ENCODE data around the gene TMEM72.

The TMEM72 gene

DNA sequence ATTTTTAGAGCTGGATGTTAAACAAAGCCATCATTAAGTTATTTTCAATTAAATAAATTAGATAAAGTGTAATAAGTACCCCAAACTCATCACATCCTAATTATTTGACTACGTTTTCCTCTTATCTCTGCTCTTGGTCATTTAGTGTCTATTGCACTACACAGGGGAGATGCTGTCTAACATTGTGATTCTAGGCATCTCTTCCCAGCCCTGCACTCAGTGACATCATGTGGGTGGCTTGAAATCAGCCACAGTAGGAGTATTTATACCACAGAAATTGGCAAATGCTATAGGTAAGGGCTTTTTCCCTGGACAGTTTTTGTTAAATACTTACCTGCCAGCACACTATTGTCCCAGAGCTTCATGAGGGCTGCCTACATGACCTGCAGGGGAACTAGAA lies 21.3 kb upstream of the TMEM72 start:
- H3K23ac ChIP-seq (ENCODE audit: low read length): no peak overlapping the region
- H2BK5ac ChIP-seq (ENCODE audit: low read depth, low read length, poor library complexity): no peak overlapping the region
- no peak overlapping the region for H3K27ac ChIP-seq (ENCODE audit: low read depth, low read length)
- no peak overlapping the region for H3K4ac ChIP-seq (ENCODE audit: low read depth, low read length)
- no peak overlapping the region for H4K8ac ChIP-seq (ENCODE audit: low read depth, low read length)
- no peaks in the 10 kb centered on the region for H3K79me2 ChIP-seq (ENCODE audit: control insufficient read depth, insufficient read depth, low read length, poor library complexity)
- DNase-seq: no peak
- no peak overlapping the region for H4K12ac ChIP-seq (ENCODE audit: low read depth, low read length)
- WGBS (ENCODE audit: extremely low coverage, insufficient coverage, insufficient read length): no CpG with 5 or more reads among the region's 1 CpG
- H3K14ac ChIP-seq (ENCODE audit: low read length): no peak overlapping the region
- H2AK5ac ChIP-seq (ENCODE audit: low read length): no peak overlapping the region
- no peak overlapping the region for H2AFZ ChIP-seq (ENCODE audit: insufficient read depth, low read length, poor library complexity)
- H3K27me3 ChIP-seq (ENCODE audit: insufficient read depth, low read length): no peaks in the 10 kb centered on the region
- no peak overlapping the region for H3K9ac ChIP-seq (ENCODE audit: low read length)
- H4K91ac ChIP-seq (ENCODE audit: low read depth, low read length): no peak overlapping the region
- no peaks in the 10 kb centered on the region for H3K9me3 ChIP-seq (ENCODE audit: insufficient read depth, low read depth, low read length)
- H2BK12ac ChIP-seq (ENCODE audit: low read length): no peak overlapping the region
- no peaks in the 10 kb centered on the region for H3K79me1 ChIP-seq (ENCODE audit: low read length)
- H3K36me3 ChIP-seq (ENCODE audit: control insufficient read depth in 1 of 2, insufficient read depth in 2 of 2, low read length in 2 of 2): no peaks in the 10 kb centered on the region
- no peak overlapping the region for H3K4me3 ChIP-seq (ENCODE audit: low read depth, low read length)
- H3K18ac ChIP-seq (ENCODE audit: low read length): no peak overlapping the region
- no peaks in the 10 kb centered on the region for H3K4me1 ChIP-seq (ENCODE audit: control insufficient read depth in 1 of 2, insufficient read depth in 2 of 2, low read length in 2 of 2)
- H2BK120ac ChIP-seq (ENCODE audit: insufficient read depth, low read length, poor library complexity): no peak overlapping the region
- H3K4me2 ChIP-seq (ENCODE audit: low read length): no peak overlapping the region

DNA sequence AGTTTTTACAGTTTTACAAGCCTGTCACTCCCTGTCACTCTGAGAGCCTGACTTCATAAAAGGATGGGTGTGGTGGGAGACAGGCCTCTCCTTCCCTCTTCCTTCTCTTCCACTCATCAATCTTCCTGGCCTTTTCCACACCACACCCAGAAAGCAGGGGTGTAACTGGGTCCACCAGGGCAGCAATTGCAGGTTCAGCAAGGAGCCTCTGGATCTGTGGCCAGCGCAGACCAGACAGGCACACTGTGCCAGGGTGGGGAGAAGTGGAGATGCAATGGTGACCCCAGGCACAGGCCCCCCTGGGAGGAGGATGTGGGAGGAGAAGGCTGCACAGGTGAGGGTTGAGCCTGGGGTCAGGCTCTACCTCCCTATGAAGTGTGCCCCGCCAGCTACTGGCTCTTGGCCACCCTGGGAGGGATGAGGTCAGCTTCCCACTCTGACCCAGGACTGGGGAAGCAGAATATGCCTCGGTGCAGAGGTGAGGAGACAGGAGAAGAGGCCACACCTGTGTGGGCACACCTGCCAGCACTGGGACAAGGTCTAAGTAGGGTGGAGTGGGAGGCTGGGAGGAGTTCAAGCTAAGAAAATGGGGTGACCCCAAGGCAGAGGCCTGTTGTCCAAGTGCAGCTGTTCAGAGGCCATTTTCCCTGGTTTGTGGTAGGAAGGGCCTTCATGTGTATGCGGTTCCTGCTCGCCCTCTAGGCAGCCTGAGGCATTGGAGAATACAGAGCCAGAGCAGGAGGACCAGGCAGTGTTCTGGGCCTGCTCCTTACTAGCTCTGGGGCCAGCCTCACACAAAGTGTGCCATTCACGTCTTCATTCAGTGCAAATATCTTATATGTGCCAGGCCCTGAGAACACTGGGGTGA lies 20.2 kb upstream of the TMEM72 start:
- Histone ChIP-seq H2BK12ac (ENCODE audit: low read length) (no peak overlapping the region), H3K23ac (ENCODE audit: low read length) (no peak overlapping the region), H3K4me3 (ENCODE audit: low read depth, low read length) (no peak overlapping the region), H2AK5ac (ENCODE audit: low read length) (no peak overlapping the region), H4K12ac (ENCODE audit: low read depth, low read length) (no peak overlapping the region), H2BK5ac (ENCODE audit: low read depth, low read length, poor library complexity) (no peak overlapping the region), H4K8ac (ENCODE audit: low read depth, low read length) (no peak overlapping the region), H4K91ac (ENCODE audit: low read depth, low read length) (no peak overlapping the region), H3K79me2 (ENCODE audit: control insufficient read depth, insufficient read depth, low read length, poor library complexity) (no peaks in the 10 kb centered on the region), H3K36me3 (ENCODE audit: control insufficient read depth in 1 of 2, insufficient read depth in 2 of 2, low read length in 2 of 2) (no peaks in the 10 kb centered on the region), H3K4ac (ENCODE audit: low read depth, low read length) (no peak overlapping the region), H3K4me2 (ENCODE audit: low read length) (no peak overlapping the region), H3K4me1 (ENCODE audit: control insufficient read depth in 1 of 2, insufficient read depth in 2 of 2, low read length in 2 of 2) (no peaks in the 10 kb centered on the region), H3K27me3 (ENCODE audit: insufficient read depth, low read length) (no peaks in the 10 kb centered on the region), H3K27ac (ENCODE audit: low read depth, low read length) (no peak overlapping the region), H3K18ac (ENCODE audit: low read length) (no peak overlapping the region), H3K14ac (ENCODE audit: low read length) (no peak overlapping the region), H3K79me1 (ENCODE audit: low read length) (no peaks in the 10 kb centered on the region), H2AFZ (ENCODE audit: insufficient read depth, low read length, poor library complexity) (no peak overlapping the region), H3K9me3 (ENCODE audit: insufficient read depth, low read depth, low read length) (no peaks in the 10 kb centered on the region), H2BK120ac (ENCODE audit: insufficient read depth, low read length, poor library complexity) (no peak overlapping the region), H3K9ac (ENCODE audit: low read length) (no peak overlapping the region)
- WGBS (ENCODE audit: extremely low coverage, insufficient coverage, insufficient read length): no CpG with 5 or more reads among the region's 6 CpGs
- DNase-seq: no peak

DNA sequence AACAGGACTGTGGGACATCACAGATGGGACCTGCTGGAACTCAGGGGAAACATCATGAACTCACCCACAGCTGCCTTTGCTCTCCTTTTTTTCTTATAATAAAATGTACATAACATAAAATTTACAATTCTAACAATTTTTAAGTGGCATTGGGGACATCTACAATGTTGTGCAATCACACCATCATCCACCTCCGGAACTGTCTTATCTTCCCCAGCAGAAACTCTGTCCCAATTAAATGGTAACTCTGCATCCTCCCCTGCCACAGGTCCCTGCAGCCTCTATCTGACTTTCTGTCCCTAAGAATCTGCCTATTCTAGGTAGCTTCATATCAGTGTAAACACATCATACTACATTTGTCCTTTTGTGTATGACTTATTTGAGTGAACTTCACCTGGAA lies 19.4 kb upstream of the TMEM72 start:
- no peak overlapping the region for H2AFZ ChIP-seq (ENCODE audit: insufficient read depth, low read length, poor library complexity)
- H3K4me2 ChIP-seq (ENCODE audit: low read length): no peak overlapping the region
- H3K27me3 ChIP-seq (ENCODE audit: insufficient read depth, low read length): no peaks in the 10 kb centered on the region
- no peak overlapping the region for H3K4me3 ChIP-seq (ENCODE audit: low read depth, low read length)
- no peak overlapping the region for H3K4ac ChIP-seq (ENCODE audit: low read depth, low read length)
- no peak overlapping the region for H2BK120ac ChIP-seq (ENCODE audit: insufficient read depth, low read length, poor library complexity)
- H3K14ac ChIP-seq (ENCODE audit: low read length): no peak overlapping the region
- no peaks in the 10 kb centered on the region for H3K9me3 ChIP-seq (ENCODE audit: insufficient read depth, low read depth, low read length)
- H3K79me2 ChIP-seq (ENCODE audit: control insufficient read depth, insufficient read depth, low read length, poor library complexity): no peaks in the 10 kb centered on the region
- H3K79me1 ChIP-seq (ENCODE audit: low read length): no peaks in the 10 kb centered on the region
- H3K27ac ChIP-seq (ENCODE audit: low read depth, low read length): no peak overlapping the region
- no peak for DNase-seq
- WGBS (ENCODE audit: extremely low coverage, insufficient coverage, insufficient read length): no CpG with 5 or more reads among the region's 1 CpG
- H2AK5ac ChIP-seq (ENCODE audit: low read length): no peak overlapping the region
- H2BK12ac ChIP-seq (ENCODE audit: low read length): no peak overlapping the region
- H4K91ac ChIP-seq (ENCODE audit: low read depth, low read length): no peak overlapping the region
- no peak overlapping the region for H3K18ac ChIP-seq (ENCODE audit: low read length)
- H3K36me3 ChIP-seq (ENCODE audit: control insufficient read depth in 1 of 2, insufficient read depth in 2 of 2, low read length in 2 of 2): no peaks in the 10 kb centered on the region
- no peaks in the 10 kb centered on the region for H3K4me1 ChIP-seq (ENCODE audit: control insufficient read depth in 1 of 2, insufficient read depth in 2 of 2, low read length in 2 of 2)
- no peak overlapping the region for H4K12ac ChIP-seq (ENCODE audit: low read depth, low read length)
- H4K8ac ChIP-seq (ENCODE audit: low read depth, low read length): no peak overlapping the region
- no peak overlapping the region for H2BK5ac ChIP-seq (ENCODE audit: low read depth, low read length, poor library complexity)
- H3K23ac ChIP-seq (ENCODE audit: low read length): no peak overlapping the region
- no peak overlapping the region for H3K9ac ChIP-seq (ENCODE audit: low read length)

DNA sequence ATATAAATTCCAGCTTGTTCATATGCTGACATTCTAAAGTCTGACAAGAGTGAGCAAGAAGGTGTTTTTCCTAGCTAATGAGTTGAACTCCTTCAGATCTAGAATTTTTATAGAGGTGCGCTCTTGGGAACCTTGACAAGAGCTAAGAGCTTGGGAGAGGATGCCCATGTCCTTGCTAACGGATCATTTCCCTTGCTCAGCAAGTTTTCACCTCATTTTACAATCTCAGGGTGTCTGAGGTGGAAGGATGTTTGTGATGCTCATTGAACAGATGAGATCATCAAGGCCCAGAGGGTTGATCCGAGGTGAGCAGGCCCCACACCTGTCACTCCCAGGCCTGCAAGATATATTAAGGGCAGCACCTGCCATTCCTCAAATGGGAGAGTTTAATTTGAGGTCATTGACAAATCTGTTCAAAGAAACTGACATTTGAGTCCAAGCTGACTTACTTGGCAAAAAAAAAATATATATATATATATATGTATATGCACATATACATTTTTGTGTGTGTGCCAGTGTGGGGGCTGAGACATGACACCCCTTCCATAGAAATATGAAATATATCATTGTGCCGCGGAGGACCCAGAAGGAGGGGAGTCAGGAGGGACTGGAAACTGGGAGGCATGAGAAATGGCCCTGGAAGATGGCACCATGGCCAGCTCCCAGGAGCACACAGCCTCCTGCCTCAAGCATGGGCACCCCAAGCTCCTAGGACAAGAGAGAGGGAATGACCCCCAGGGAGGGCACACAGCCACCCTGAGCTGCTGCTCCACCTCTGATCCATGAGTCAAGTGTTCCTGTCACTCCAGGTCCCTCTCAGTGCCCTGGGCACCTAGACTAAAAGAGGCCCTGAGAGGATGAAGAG lies 17.3 kb upstream of the TMEM72 start:
- Histone ChIP-seq H3K27me3 (ENCODE audit: insufficient read depth, low read length) (no peaks in the 10 kb centered on the region), H2BK5ac (ENCODE audit: low read depth, low read length, poor library complexity) (no peak overlapping the region), H3K4me3 (ENCODE audit: low read depth, low read length) (no peak overlapping the region), H3K14ac (ENCODE audit: low read length) (no peak overlapping the region), H3K4me2 (ENCODE audit: low read length) (no peak overlapping the region), H3K9me3 (ENCODE audit: insufficient read depth, low read depth, low read length) (peaks cover 2% of the 10 kb centered on the region), H4K8ac (ENCODE audit: low read depth, low read length) (no peak overlapping the region), H3K4ac (ENCODE audit: low read depth, low read length) (no peak overlapping the region), H2BK12ac (ENCODE audit: low read length) (no peak overlapping the region), H4K91ac (ENCODE audit: low read depth, low read length) (no peak overlapping the region), H3K27ac (ENCODE audit: low read depth, low read length) (no peak overlapping the region), H3K79me2 (ENCODE audit: control insufficient read depth, insufficient read depth, low read length, poor library complexity) (no peaks in the 10 kb centered on the region), H3K18ac (ENCODE audit: low read length) (no peak overlapping the region), H3K9ac (ENCODE audit: low read length) (no peak overlapping the region), H3K79me1 (ENCODE audit: low read length) (no peaks in the 10 kb centered on the region), H2AK5ac (ENCODE audit: low read length) (no peak overlapping the region), H2BK120ac (ENCODE audit: insufficient read depth, low read length, poor library complexity) (no peak overlapping the region), H3K4me1 (ENCODE audit: control insufficient read depth in 1 of 2, insufficient read depth in 2 of 2, low read length in 2 of 2) (peaks cover 0 to 4% of the 10 kb centered on the region in 2 experiments), H3K36me3 (ENCODE audit: control insufficient read depth in 1 of 2, insufficient read depth in 2 of 2, low read length in 2 of 2) (no peaks in the 10 kb centered on the region), H2AFZ (ENCODE audit: insufficient read depth, low read length, poor library complexity) (no peak overlapping the region), H3K23ac (ENCODE audit: low read length) (no peak overlapping the region), H4K12ac (ENCODE audit: low read depth, low read length) (no peak overlapping the region)
- no peak for DNase-seq
- no CpG with 5 or more reads among the region's 5 CpGs for WGBS (ENCODE audit: extremely low coverage, insufficient coverage, insufficient read length)

Data from trophoblast cell (in vitro differentiated cells and primary cell).